IgD-negative memory B cell (primary cell): ENCODE measurements around the gene TMEM255B. TPM values are rescaled to one million over a fixed set of nuclear protein-coding genes. Genes with fewer than 3 reads are reported as not detected.
"Not testable (repeated sequence)": the region's sequence is repeated elsewhere in the genome, so short reads cannot be mapped to it uniquely, and the experiment has no call there.

Experiments
- H3K27ac Mint-ChIP-seq, 3 donors: one replicate each; pipeline ENCODE4 v1.8.0; 2020 to 2022; ENCODE audit warnings: mild to moderate bottlenecking in 3 of 3, mixed read lengths in 3 of 3, moderate library complexity in 1 of 3
- H3K27me3 Mint-ChIP-seq: one replicate; pipeline ENCODE4 v1.8.0; 2021; ENCODE audit warnings: mixed read lengths
- H3K36me3 Mint-ChIP-seq: one replicate; pipeline ENCODE4 v1.8.0; 2020; ENCODE audit warnings: mild to moderate bottlenecking, mixed read lengths
- H3K4me1 Mint-ChIP-seq, 3 donors: one replicate each; pipeline ENCODE4 v1.8.0; 2020 to 2022; ENCODE audit warnings: mixed read lengths in 3 of 3, mild to moderate bottlenecking in 1 of 3
- H3K4me3 Mint-ChIP-seq, 4 donors: one replicate each; pipeline ENCODE4 v1.8.0; 2020 to 2022; ENCODE audit warnings: mild to moderate bottlenecking in 4 of 4, mixed read lengths in 4 of 4, moderate library complexity in 3 of 4
- H3K9me3 Mint-ChIP-seq, 3 donors: one replicate each; pipeline ENCODE4 v1.8.0; 2020 to 2021; ENCODE audit warnings: mixed read lengths in 3 of 3, mild to moderate bottlenecking in 1 of 3
- polyA plus RNA-seq: library from polyadenylated mRNA; unstranded; fragments of 300-500 nt; fragmentation: Illumina TruSeq; gene quantifications from one replicate; pipeline ENCODE4 v1.2.3, GENCODE V29; 2021

The TMEM255B gene
- polyA plus RNA-seq = 0.70 TPM

- Mint-ChIP-seq H3K27me3 (peaks cover 25% of the 10 kb centered on the region), H3K9me3 (peaks cover 0 to 2% (median 0%) of the 10 kb centered on the region in 3 donors), H3K36me3 (no peaks in the 10 kb centered on the region), H3K4me3 (peak within 1 kb of the TSS; percentile 79 to 92 (median 90)), H3K4me1 (peaks cover 5 to 20% (median 17%) of the 10 kb centered on the region in 3 donors), H3K27ac (peak within 1 kb of the TSS; percentile 55 to 92 (median 82))
Measured at GRCh38 chr13:113758651-113759524, at the start of gene TMEM255B. TMEM255B (plus strand) TSS chr13:113759226; CDS start chr13:113759270, 44 bp downstream.

GRCh38 chr13:113722921-113723320, 36.1 kb upstream of the TMEM255B start:
- Mint-ChIP-seq H3K27ac (peak overlapping the region in 2 of 3 donors; percentile 35 to 96), H3K27me3 (no peaks in the 10 kb centered on the region), H3K9me3 (no peaks in the 10 kb centered on the region), H3K4me1 (peaks cover 0 to 3% (median 2%) of the 10 kb centered on the region in 3 donors), H3K36me3 (no peaks in the 10 kb centered on the region), H3K4me3 (peak overlapping the region in 2 of 4 donors; percentile 71 to 83)

GRCh38 chr13:113723410-113724015, 35.5 kb upstream of the TMEM255B start:
- Mint-ChIP-seq H3K4me3 (peak overlapping the region in 2 of 4 donors; percentile 71 to 83), H3K9me3 (no peaks in the 10 kb centered on the region), H3K27ac (peak overlapping the region in 2 of 3 donors; percentile 35 to 96), H3K27me3 (no peaks in the 10 kb centered on the region), H3K4me1 (peaks cover 0 to 3% (median 2%) of the 10 kb centered on the region in 3 donors), H3K36me3 (no peaks in the 10 kb centered on the region)

GRCh38 chr13:113724016-113724758, 34.8 kb upstream of the TMEM255B start:
- Mint-ChIP-seq H3K4me1 (peaks cover 0 to 6% (median 2%) of the 10 kb centered on the region in 3 donors), H3K9me3 (no peaks in the 10 kb centered on the region), H3K27ac (peak overlapping the region; percentile 89 to 96 (median 93)), H3K4me3 (peak overlapping the region in 3 of 4 donors; percentile 75 to 91 (median 83)), H3K27me3 (no peaks in the 10 kb centered on the region), H3K36me3 (no peaks in the 10 kb centered on the region)

- H3K27ac Mint-ChIP-seq = peak overlapping the region; percentile 89 to 96 (median 93)
- H3K36me3 Mint-ChIP-seq = no peaks in the 10 kb centered on the region
- H3K9me3 Mint-ChIP-seq = no peaks in the 10 kb centered on the region
- H3K4me1 Mint-ChIP-seq = peaks cover 0 to 6% (median 2%) of the 10 kb centered on the region in 3 donors
- peak overlapping the region; percentile 75 to 91 (median 85) for H3K4me3 Mint-ChIP-seq
- no peaks in the 10 kb centered on the region for H3K27me3 Mint-ChIP-seq
Measured at GRCh38 chr13:113724780-113725315, 34.2 kb upstream of the TMEM255B start.

GRCh38 chr13:113725329-113726105, 33.5 kb upstream of the TMEM255B start:
- not testable (repeated sequence) for H3K27me3 Mint-ChIP-seq, H3K36me3 Mint-ChIP-seq, H3K9me3 Mint-ChIP-seq, H3K4me1 Mint-ChIP-seq
- Mint-ChIP-seq H3K4me3 (peak overlapping the region in 3 of 4 donors; percentile 83 to 91 (median 87)), H3K27ac (peak overlapping the region; percentile 89 to 96 (median 93))

GRCh38 chr13:113726106-113726821, 32.8 kb upstream of the TMEM255B start:
- not testable (repeated sequence) for H3K4me1 Mint-ChIP-seq, H3K9me3 Mint-ChIP-seq, H3K36me3 Mint-ChIP-seq, H3K27me3 Mint-ChIP-seq
- Mint-ChIP-seq H3K4me3 (peak overlapping the region; percentile 50 to 65 (median 53)), H3K27ac (peak overlapping the region in 2 of 3 donors; percentile 32 to 92)

GRCh38 chr13:113726961-113727411, 32.0 kb upstream of the TMEM255B start:
- Mint-ChIP-seq H3K4me1 (peaks cover 0 to 6% (median 2%) of the 10 kb centered on the region in 3 donors), H3K9me3 (no peaks in the 10 kb centered on the region), H3K27ac (peak overlapping the region in 2 of 3 donors; percentile 60 to 92), H3K36me3 (no peaks in the 10 kb centered on the region), H3K4me3 (peak overlapping the region in 3 of 4 donors; percentile 28 to 54 (median 50)), H3K27me3 (no peaks in the 10 kb centered on the region)

GRCh38 chr13:113728571-113729054, 30.4 kb upstream of the TMEM255B start:
- no peaks in the 10 kb centered on the region for H3K9me3 Mint-ChIP-seq
- H3K27me3 Mint-ChIP-seq = no peaks in the 10 kb centered on the region
- H3K4me1 Mint-ChIP-seq = peaks cover 0 to 3% (median 2%) of the 10 kb centered on the region in 3 donors
- no peaks in the 10 kb centered on the region for H3K36me3 Mint-ChIP-seq
- peak overlapping the region in 1 of 4 donors; percentile 22 for H3K4me3 Mint-ChIP-seq
- H3K27ac Mint-ChIP-seq = peak overlapping the region; percentile 39 to 79 (median 71)

- Mint-ChIP-seq H3K4me3 (peak overlapping the region in 2 of 4 donors; percentile 1 to 22), H3K4me1 (peaks cover 0 to 3% (median 2%) of the 10 kb centered on the region in 3 donors), H3K27ac (peak overlapping the region in 2 of 3 donors; percentile 71 to 79), H3K36me3 (no peaks in the 10 kb centered on the region), H3K27me3 (no peaks in the 10 kb centered on the region), H3K9me3 (no peaks in the 10 kb centered on the region)
Measured at GRCh38 chr13:113729187-113730019, 29.6 kb upstream of the TMEM255B start.

GRCh38 chr13:113730258-113730691, 28.8 kb upstream of the TMEM255B start:
- Mint-ChIP-seq H3K27me3 (no peaks in the 10 kb centered on the region), H3K4me3 (no peak overlapping the region), H3K4me1 (peaks cover 0 to 3% (median 0%) of the 10 kb centered on the region in 3 donors), H3K9me3 (no peaks in the 10 kb centered on the region), H3K27ac (peak overlapping the region in 1 of 3 donors; percentile 40), H3K36me3 (no peaks in the 10 kb centered on the region)

GRCh38 chr13:113730831-113731191, 28.2 kb upstream of the TMEM255B start:
- H3K27ac Mint-ChIP-seq = peak overlapping the region in 1 of 3 donors; percentile 40
- peak overlapping the region in 1 of 4 donors; percentile 37 for H3K4me3 Mint-ChIP-seq
- no peaks in the 10 kb centered on the region for H3K36me3 Mint-ChIP-seq
- H3K27me3 Mint-ChIP-seq = no peaks in the 10 kb centered on the region
- H3K9me3 Mint-ChIP-seq = no peaks in the 10 kb centered on the region
- peaks cover 0 to 3% (median 0%) of the 10 kb centered on the region in 3 donors for H3K4me1 Mint-ChIP-seq
